ENCODE data around the gene JAK1.
"Not testable (repeated sequence)": the region's sequence is repeated elsewhere in the genome, so short reads cannot be mapped to it uniquely, and the experiment has no call there.

The JAK1 gene

GRCh38 chr1:64841330-64842065 lies 124.9 kb downstream of the JAK1 start:
- H3K4me1 ChIP-seq (ENCODE audit: insufficient read depth, low read length) = no peaks in the 10 kb centered on the region
- peaks cover 2% of the 10 kb centered on the region; the same call in 1 of the 2 replicates for H3K36me3 ChIP-seq (ENCODE audit: insufficient read depth, low read length)
- H3K9me3 ChIP-seq (ENCODE audit: control insufficient read depth, insufficient read depth, low read length) = no peaks in the 10 kb centered on the region
- H3K9ac ChIP-seq (ENCODE audit: low read depth, low read length) = no peak overlapping the region

GRCh38 chr1:64839732-64840405 lies 126.5 kb downstream of the JAK1 start:
- Histone ChIP-seq H3K9me3 (ENCODE audit: control insufficient read depth, insufficient read depth, low read length) (no peaks in the 10 kb centered on the region), H3K4me1 (ENCODE audit: insufficient read depth, low read length) (no peaks in the 10 kb centered on the region), H3K36me3 (ENCODE audit: insufficient read depth, low read length) (no peaks in the 10 kb centered on the region; the same call in 1 of the 2 replicates), H3K9ac (ENCODE audit: low read depth, low read length) (no peak overlapping the region)

GRCh38 chr1:64839261-64839660 lies 127.1 kb downstream of the JAK1 start:
- no peaks in the 10 kb centered on the region; the same call in 1 of the 2 replicates for H3K36me3 ChIP-seq (ENCODE audit: insufficient read depth, low read length)
- no peaks in the 10 kb centered on the region for H3K4me1 ChIP-seq (ENCODE audit: insufficient read depth, low read length)
- no peak overlapping the region for H3K9ac ChIP-seq (ENCODE audit: low read depth, low read length)
- H3K9me3 ChIP-seq (ENCODE audit: control insufficient read depth, insufficient read depth, low read length) = no peaks in the 10 kb centered on the region

- H3K9ac ChIP-seq (ENCODE audit: low read depth, low read length) = no peak overlapping the region
- no peaks in the 10 kb centered on the region; the same call in 1 of the 2 replicates for H3K36me3 ChIP-seq (ENCODE audit: insufficient read depth, low read length)
- no peaks in the 10 kb centered on the region for H3K4me1 ChIP-seq (ENCODE audit: insufficient read depth, low read length)
- H3K9me3 ChIP-seq (ENCODE audit: control insufficient read depth, insufficient read depth, low read length) = no peaks in the 10 kb centered on the region
These were observed 127.9 kb downstream of the JAK1 start for GRCh38 chr1:64838486-64838885.

- Histone ChIP-seq H3K4me1 (ENCODE audit: insufficient read depth, low read length) (no peaks in the 10 kb centered on the region), H3K36me3 (ENCODE audit: insufficient read depth, low read length) (no peaks in the 10 kb centered on the region; the same call in 1 of the 2 replicates)
These were observed 129.5 kb downstream of the JAK1 start for GRCh38 chr1:64836802-64837201.

GRCh38 chr1:64834734-64835133 lies 131.6 kb downstream of the JAK1 start:
- no peaks in the 10 kb centered on the region for H3K36me3 ChIP-seq (ENCODE audit: insufficient read depth, low read length)
- no peaks in the 10 kb centered on the region for H3K9me3 ChIP-seq (ENCODE audit: control insufficient read depth, insufficient read depth, low read length)
- H3K4me1 ChIP-seq (ENCODE audit: insufficient read depth, low read length) = no peaks in the 10 kb centered on the region
- H3K9ac ChIP-seq (ENCODE audit: low read depth, low read length) = no peak overlapping the region

More at GRCh38 chr1:64836802-64837201, 129.5 kb downstream of the JAK1 start:
- no peaks in the 10 kb centered on the region for H3K9me3 ChIP-seq (ENCODE audit: control insufficient read depth, insufficient read depth, low read length)
- H3K9ac ChIP-seq (ENCODE audit: low read depth, low read length) = no peak overlapping the region

- Histone ChIP-seq H3K9me3 (ENCODE audit: control insufficient read depth, insufficient read depth, low read length) (no peaks in the 10 kb centered on the region), H3K36me3 (ENCODE audit: insufficient read depth, low read length) (0 out of 2 replicates have a peak, but pooled peaks cover 2% of the 10 kb centered on the region), H3K4me1 (ENCODE audit: insufficient read depth, low read length) (0 out of 2 replicates have a peak, but pooled peaks cover 3% of the 10 kb centered on the region), H3K9ac (ENCODE audit: low read depth, low read length) (no peak overlapping the region)
These were observed 136.2 kb downstream of the JAK1 start for GRCh38 chr1:64830030-64830651.

- H3K9ac ChIP-seq (ENCODE audit: low read depth, low read length) = no peak overlapping the region
- no peaks in the 10 kb centered on the region for H3K9me3 ChIP-seq (ENCODE audit: control insufficient read depth, insufficient read depth, low read length)
- H3K36me3 ChIP-seq (ENCODE audit: insufficient read depth, low read length) = 0 out of 2 replicates have a peak, but pooled peaks cover 2% of the 10 kb centered on the region
- H3K4me1 ChIP-seq (ENCODE audit: insufficient read depth, low read length) = 0 out of 2 replicates have a peak, but pooled peaks cover 3% of the 10 kb centered on the region
These were observed 136.8 kb downstream of the JAK1 start for GRCh38 chr1:64829411-64830029.

GRCh38 chr1:64828829-64829228 lies 137.5 kb downstream of the JAK1 start:
- Histone ChIP-seq H3K9ac (ENCODE audit: low read depth, low read length) (no peak overlapping the region), H3K4me1 (ENCODE audit: insufficient read depth, low read length) (0 out of 2 replicates have a peak, but pooled peaks cover 3% of the 10 kb centered on the region), H3K36me3 (ENCODE audit: insufficient read depth, low read length) (0 out of 2 replicates have a peak, but pooled peaks cover 2% of the 10 kb centered on the region), H3K9me3 (ENCODE audit: control insufficient read depth, insufficient read depth, low read length) (no peaks in the 10 kb centered on the region)

GRCh38 chr1:64826991-64827390 lies 139.4 kb downstream of the JAK1 start:
- Histone ChIP-seq H3K4me1 (ENCODE audit: insufficient read depth, low read length) (0 out of 2 replicates have a peak, but pooled peaks cover 3% of the 10 kb centered on the region), H3K9ac (ENCODE audit: low read depth, low read length) (no peak overlapping the region), H3K9me3 (ENCODE audit: control insufficient read depth, insufficient read depth, low read length) (no peaks in the 10 kb centered on the region), H3K36me3 (ENCODE audit: insufficient read depth, low read length) (0 out of 2 replicates have a peak, but pooled peaks cover 2% of the 10 kb centered on the region)

- 0 out of 2 replicates have a peak, but pooled peaks cover 1% of the 10 kb centered on the region for H3K36me3 ChIP-seq (ENCODE audit: insufficient read depth, low read length)
- no peaks in the 10 kb centered on the region for H3K9me3 ChIP-seq (ENCODE audit: control insufficient read depth, insufficient read depth, low read length)
- no peaks in the 10 kb centered on the region for H3K4me1 ChIP-seq (ENCODE audit: insufficient read depth, low read length)
- H3K9ac ChIP-seq (ENCODE audit: low read depth, low read length) = no peak overlapping the region
These were observed 142.5 kb downstream of the JAK1 start for GRCh38 chr1:64823691-64824476.

GRCh38 chr1:64822621-64823020 lies 143.7 kb downstream of the JAK1 start:
- Histone ChIP-seq H3K4me1 (ENCODE audit: insufficient read depth, low read length) (no peaks in the 10 kb centered on the region), H3K9ac (ENCODE audit: low read depth, low read length) (no peak overlapping the region), H3K9me3 (ENCODE audit: control insufficient read depth, insufficient read depth, low read length) (no peaks in the 10 kb centered on the region), H3K36me3 (ENCODE audit: insufficient read depth, low read length) (no peaks in the 10 kb centered on the region; the same call in 1 of the 2 replicates)

GRCh38 chr1:64820572-64820971 lies 145.8 kb downstream of the JAK1 start:
- not testable (repeated sequence) for H3K9ac ChIP-seq (ENCODE audit: low read depth, low read length); H3K4me1 ChIP-seq (ENCODE audit: insufficient read depth, low read length); H3K9me3 ChIP-seq (ENCODE audit: control insufficient read depth, insufficient read depth, low read length); H3K36me3 ChIP-seq (ENCODE audit: insufficient read depth, low read length)
